Measurements from ENCODE around the gene NTM.

The NTM gene

GRCh38 chr11:131998020-131998419 lies 627.6 kb downstream of the NTM start:
- DNase-seq = no peak

- peak; percentile 5 for DNase-seq
Measured at GRCh38 chr11:131999084-131999483, 628.7 kb downstream of the NTM start.

- DNase-seq = no peak
Measured at GRCh38 chr11:131999955-132000354, 629.5 kb downstream of the NTM start.

- no peak for DNase-seq
Measured at GRCh38 chr11:132005887-132006286, 635.5 kb downstream of the NTM start.

- no peak for DNase-seq
Measured at GRCh38 chr11:132006884-132007580, 636.6 kb downstream of the NTM start.

GRCh38 chr11:132008226-132008625 lies 637.8 kb downstream of the NTM start:
- no peak for DNase-seq

GRCh38 chr11:132008872-132009271 lies 638.5 kb downstream of the NTM start:
- no peak for DNase-seq

GRCh38 chr11:132020001-132020400 lies 649.6 kb downstream of the NTM start:
- DNase-seq = no peak

- no peak for DNase-seq
Measured at GRCh38 chr11:132022285-132022684, 651.9 kb downstream of the NTM start.

GRCh38 chr11:132022733-132023478 lies 652.5 kb downstream of the NTM start:
- DNase-seq = no peak

- DNase-seq = no peak
Measured at GRCh38 chr11:132024587-132025295, 654.3 kb downstream of the NTM start.

GRCh38 chr11:132026746-132027145 lies 656.3 kb downstream of the NTM start:
- DNase-seq = no peak

GRCh38 chr11:132028380-132029240 lies 658.2 kb downstream of the NTM start:
- DNase-seq = no peak

GRCh38 chr11:132030896-132031295 lies 660.5 kb downstream of the NTM start:
- no peak for DNase-seq

GRCh38 chr11:132032555-132032954 lies 662.1 kb downstream of the NTM start:
- no peak for DNase-seq

- no peak for DNase-seq
Measured at GRCh38 chr11:132033051-132033450, 662.6 kb downstream of the NTM start.

GRCh38 chr11:132035228-132035627 lies 664.8 kb downstream of the NTM start:
- no peak for DNase-seq

- DNase-seq = no peak
Measured at GRCh38 chr11:132035766-132036165, 665.4 kb downstream of the NTM start.

- DNase-seq = no peak
Measured at GRCh38 chr11:132036220-132036619, 665.8 kb downstream of the NTM start.

- DNase-seq = no peak
Measured at GRCh38 chr11:132036746-132037466, 666.5 kb downstream of the NTM start.

GRCh38 chr11:132037467-132037862 lies 667.0 kb downstream of the NTM start:
- DNase-seq = no peak

- no peak for DNase-seq
Measured at GRCh38 chr11:132037956-132038355, 667.5 kb downstream of the NTM start.
